ENCODE results near the gene GPM6B.
"Not testable (repeated sequence)": the region's sequence is repeated elsewhere in the genome, so short reads cannot be mapped to it uniquely, and the experiment has no call there.

The GPM6B gene

GRCh38 chrX:13724878-13725277 is 92.0 kb downstream of the GPM6B start:
- DNase-seq (ENCODE audit: low spot score) = not testable (repeated sequence)

GRCh38 chrX:13721819-13722519 is 94.9 kb downstream of the GPM6B start:
- no peak for DNase-seq (ENCODE audit: low spot score)

GRCh38 chrX:13721371-13721770 is 95.5 kb downstream of the GPM6B start:
- DNase-seq (ENCODE audit: low spot score) = no peak
